Epithelial cell of alveolus of lung (primary cell): ENCODE measurements around the gene LSR. TPM values are rescaled to one million over a fixed set of nuclear protein-coding genes. Genes with fewer than 3 reads are reported as not detected.

ENCODE experiments used
- total RNA-seq: library from RNA; depleted of rRNA; stranded (reverse); fragments of >200 nt; gene quantifications from 2 replicates; pipeline ENCODE4 v1.2.1, GENCODE V29; 2015

The LSR gene
- total RNA-seq, result 1.4 and 7.4 TPM in 2 replicates

GRCh38 chr19:35248310-35249145 lies at the start of gene LSR:
LSR (plus strand) TSS chr19:35249002; CDS start chr19:35249023, 21 bp downstream.

GRCh38 chr19:35228177-35228930 lies 20.4 kb upstream of the LSR start, which contains the start of gene FAM187B:
FAM187B (minus strand) TSS chr19:35228739; CDS start chr19:35228680, 59 bp downstream.

GRCh38 chr19:35268536-35269437 lies 20.0 kb downstream of the LSR start, which contains the start of gene USF2:
USF2 (plus strand) TSS chr19:35268962; CDS start chr19:35269102, 140 bp downstream.

GRCh38 chr19:35291916-35292315 lies 43.1 kb downstream of the LSR start, which contains the start of gene MAG:
MAG (plus strand) TSS chr19:35292161; CDS start chr19:35295409, 3,248 bp downstream.

Other genes with a start within 250 kb of the LSR start
- gene GRAMD1A, start 248.7 kb upstream of the LSR start, total RNA-seq, result 41.0 and 44.0 TPM in 2 replicates
- 3.8 and 5.9 TPM in 2 replicates for gene SCN1B, start 218.5 kb upstream of the LSR start, total RNA-seq
- gene HPN, start 207.3 kb upstream of the LSR start, total RNA-seq, result not detected in 2 replicates
- gene FXYD3, start 133.2 kb upstream of the LSR start, total RNA-seq, result 0.39 TPM in 1 of 2 replicates, not detected in the other
- not detected in 2 replicates for gene LGI4, start 113.9 kb upstream of the LSR start, total RNA-seq
- 20.4 TPM in 1 of 2 replicates, not detected in the other for gene FXYD1, start 110.2 kb upstream of the LSR start, total RNA-seq
- not detected in 2 replicates for gene FXYD7, start 105.7 kb upstream of the LSR start, total RNA-seq
- 85.0 and 149 TPM in 2 replicates for gene FXYD5, start 94.3 kb upstream of the LSR start, total RNA-seq
- not detected in 2 replicates for gene FAM187B, start 20.3 kb upstream of the LSR start, total RNA-seq
- gene USF2, start 20.0 kb downstream of the LSR start, total RNA-seq, result 67.2 and 117 TPM in 2 replicates
- 0.16 TPM in 1 of 2 replicates, not detected in the other for gene HAMP, start 33.5 kb downstream of the LSR start, total RNA-seq
- gene MAG, start 43.2 kb downstream of the LSR start, total RNA-seq, result 0.26 TPM in 1 of 2 replicates, not detected in the other
- 5.6 TPM in 1 of 2 replicates, not detected in the other for gene CD22, start 80.2 kb downstream of the LSR start, total RNA-seq
- not detected in 2 replicates for gene FFAR1, start 98.9 kb downstream of the LSR start, total RNA-seq
- gene FFAR3, start 109.5 kb downstream of the LSR start, total RNA-seq, result not detected in 2 replicates
- gene GPR42, start 122.1 kb downstream of the LSR start, total RNA-seq, result not detected in 2 replicates
- not detected in 2 replicates for gene FFAR2, start 199.3 kb downstream of the LSR start, total RNA-seq
- not detected in 2 replicates for gene KRTDAP, start 241.5 kb downstream of the LSR start, total RNA-seq